Stimulated activated CD4-positive, alpha-beta T cell treated with anti-CD3 and anti-CD28 coated beads, TNF-alpha, amount 100 ng/mL, for 48 hours (primary cell): Measurements from ENCODE around the gene CZIB.
"Not testable (repeated sequence)": the region's sequence is repeated elsewhere in the genome, so short reads cannot be mapped to it uniquely, and the experiment has no call there.

Experiments used
- DNase-seq, 3 donors: peaks; one replicate each; pipeline ENCODE4 v3.0.0-alpha.2; 2020; ENCODE audit warnings: low read depth in 3 of 3

Gene CZIB

DNA sequence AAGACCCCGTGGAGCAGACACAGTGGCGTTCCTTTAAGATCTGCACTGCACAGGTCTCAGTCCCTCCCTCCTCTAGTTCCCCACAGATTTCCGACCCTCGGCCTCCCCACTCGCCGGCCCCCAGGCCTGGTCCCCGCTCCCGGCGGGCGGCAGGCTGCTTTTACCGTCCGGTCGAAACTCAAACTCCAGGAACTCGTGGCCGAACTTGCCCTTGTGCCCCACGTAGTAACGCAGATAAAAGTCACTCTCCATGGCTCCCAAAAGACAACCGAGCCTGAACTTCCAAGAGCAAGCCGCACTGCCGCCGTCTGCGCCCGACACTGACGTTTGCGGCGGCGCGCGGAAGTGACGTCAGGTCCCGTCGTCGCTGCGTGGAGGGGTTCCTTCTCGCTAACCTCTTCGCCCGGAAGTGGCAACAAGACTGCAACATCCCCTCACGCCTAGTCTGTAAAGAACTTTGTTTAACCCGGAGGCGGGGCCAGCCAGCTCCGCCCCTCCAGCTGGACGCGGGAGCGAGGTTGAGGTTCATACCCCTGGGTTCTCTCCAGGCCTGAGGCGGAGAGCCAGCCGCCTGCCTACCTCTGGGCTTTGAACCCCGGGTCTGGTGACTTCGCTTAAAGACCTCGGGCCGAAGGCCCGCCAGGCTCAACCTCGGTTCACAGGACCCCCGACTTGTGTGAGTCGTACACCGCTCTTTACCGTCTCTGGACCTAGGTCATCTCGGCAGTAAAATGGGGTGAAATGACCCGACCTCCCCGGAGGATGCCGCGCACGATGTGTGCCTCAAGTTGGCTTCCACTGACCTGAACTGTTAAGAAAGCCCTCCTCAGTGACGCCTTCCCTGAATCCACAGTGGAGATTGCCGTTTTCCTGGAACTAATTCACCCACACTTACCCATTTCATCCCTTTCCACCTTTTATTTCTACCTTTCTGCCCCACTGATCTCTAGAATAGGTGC is 18.0 kb upstream of the CZIB start, which contains the start of gene MAGOH:
MAGOH (minus strand) TSS at position 322 of the 959 bp plus-strand sequence; CDS start at position 252, 70 bp downstream.
- DNase-seq, result peak; percentile 89 to 90 (median 89)

- no peak for DNase-seq
Observed at GRCh38 chr1:53237638-53238037, 17.2 kb upstream of the CZIB start.

DNA sequence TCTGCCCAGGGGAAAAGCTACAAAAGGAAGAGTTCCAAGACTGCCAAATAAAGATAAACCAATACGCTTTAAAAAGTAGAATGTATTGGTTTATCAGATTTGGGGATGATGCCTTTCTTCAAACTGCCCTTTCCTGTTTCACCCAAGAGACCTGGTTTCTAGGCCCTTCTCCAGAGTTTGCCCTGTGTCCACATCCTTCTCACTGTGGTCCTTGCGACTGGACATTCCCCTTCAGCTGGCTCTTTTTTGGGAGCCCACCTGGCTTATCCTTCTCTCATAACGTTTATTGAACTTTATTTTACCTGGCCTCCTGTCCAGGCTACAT is 490 bp upstream of the CZIB start:
- DNase-seq, result no peak

GRCh38 chr1:53219711-53220110 is 723 bp downstream of the CZIB start:
- no peak for DNase-seq

GRCh38 chr1:53218201-53218600 is 2.2 kb downstream of the CZIB start:
- DNase-seq, result no peak

DNA sequence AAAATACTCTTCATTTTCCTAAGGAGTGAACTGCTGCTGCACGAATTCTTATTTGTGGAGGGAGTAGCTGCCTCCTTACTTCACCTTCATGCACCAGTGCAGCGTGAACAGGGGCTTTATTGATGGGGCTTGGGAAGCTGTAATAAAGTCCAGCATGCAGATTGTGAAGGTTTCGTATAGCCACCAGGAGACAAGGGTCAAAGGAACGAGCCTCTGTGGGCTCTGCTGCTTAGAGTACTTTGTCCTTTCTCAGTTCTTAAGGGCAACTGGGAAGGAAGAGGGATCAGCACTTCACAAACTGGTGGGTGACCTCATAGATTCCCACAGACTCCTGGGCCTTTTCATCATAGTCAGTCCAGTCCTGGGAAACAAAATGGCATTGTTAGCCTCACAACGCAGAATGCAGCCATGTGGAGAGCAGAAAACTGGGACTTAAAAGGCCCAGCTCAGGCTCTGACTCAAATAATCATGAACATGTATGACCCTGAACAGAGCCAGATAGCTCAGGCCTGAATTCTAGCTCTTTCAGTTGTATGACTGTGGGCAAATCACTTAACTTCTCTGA is 6.0 kb downstream of the CZIB start:
- DNase-seq, result no peak

DNA sequence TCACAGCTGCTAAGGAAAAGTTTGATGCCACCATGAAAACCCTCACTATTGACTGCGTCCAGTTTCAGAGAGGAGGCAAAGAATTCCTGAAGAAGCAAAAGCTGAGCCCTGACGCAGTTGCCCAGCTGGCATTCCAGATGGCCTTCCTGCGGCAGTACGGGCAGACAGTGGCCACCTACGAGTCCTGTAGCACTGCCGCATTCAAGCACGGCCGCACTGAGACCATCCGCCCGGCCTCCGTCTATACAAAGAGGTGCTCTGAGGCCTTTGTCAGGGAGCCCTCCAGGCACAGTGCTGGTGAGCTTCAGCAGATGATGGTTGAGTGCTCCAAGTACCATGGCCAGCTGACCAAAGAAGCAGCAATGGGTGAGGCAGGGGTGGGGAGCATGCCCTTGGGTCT is 9.5 kb downstream of the CZIB start:
- DNase-seq, result no peak

- no peak for DNase-seq
Observed at GRCh38 chr1:53210352-53210751, 10.1 kb downstream of the CZIB start.

DNA sequence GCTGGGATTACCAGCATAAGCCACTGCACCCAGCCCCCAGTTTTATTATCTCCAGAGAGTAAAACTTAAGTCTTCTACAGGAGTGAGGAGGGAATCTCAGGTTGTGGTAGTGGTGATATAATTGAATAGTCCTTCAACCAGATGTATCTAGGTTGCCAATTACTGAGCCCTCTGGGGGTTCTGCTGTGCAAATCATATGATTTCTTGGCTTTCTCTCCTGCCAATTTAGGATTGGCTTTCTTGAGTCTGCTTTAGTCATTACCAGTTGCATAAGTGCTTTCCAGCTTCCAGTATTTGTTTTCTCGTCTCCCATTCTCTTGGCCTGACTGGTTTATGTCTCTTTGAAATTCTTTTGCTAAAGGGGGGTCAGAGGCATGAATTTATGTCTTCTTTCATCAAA is 12.7 kb downstream of the CZIB start:
- no peak for DNase-seq

DNA sequence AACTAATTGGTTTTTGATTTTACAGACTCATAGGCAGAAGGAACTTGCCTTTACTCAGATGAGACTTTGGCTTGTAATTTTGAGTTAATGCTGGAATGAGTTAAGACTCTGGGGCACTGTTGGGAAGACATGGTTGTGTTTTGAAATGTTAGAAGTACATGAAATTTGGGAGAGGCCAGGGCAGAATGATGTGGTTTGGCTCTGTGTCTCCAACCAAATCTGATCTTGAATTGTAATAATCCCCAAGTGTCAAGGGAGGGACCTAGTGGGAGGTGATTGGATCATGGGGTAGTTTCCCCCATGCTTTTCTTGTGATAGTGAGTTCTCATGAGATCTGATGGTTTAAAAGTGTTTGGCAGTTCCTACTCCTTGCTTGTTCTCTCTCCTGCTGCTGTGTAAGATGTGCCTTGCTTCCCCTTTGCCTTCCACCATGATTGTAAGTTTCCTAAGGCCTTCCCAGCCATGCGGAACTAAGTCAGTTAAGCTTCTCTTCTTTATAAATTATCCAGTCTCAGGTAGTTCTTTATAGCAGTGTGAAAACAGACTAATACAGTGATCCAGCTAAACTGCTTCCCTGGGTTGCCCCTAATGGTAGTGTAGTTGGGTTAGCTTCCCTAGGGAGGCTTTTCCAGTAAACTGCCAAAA is 13.6 kb downstream of the CZIB start:
- DNase-seq, result no peak

GRCh38 chr1:53206083-53206685 is 14.2 kb downstream of the CZIB start:
- not testable (repeated sequence) for DNase-seq

DNA sequence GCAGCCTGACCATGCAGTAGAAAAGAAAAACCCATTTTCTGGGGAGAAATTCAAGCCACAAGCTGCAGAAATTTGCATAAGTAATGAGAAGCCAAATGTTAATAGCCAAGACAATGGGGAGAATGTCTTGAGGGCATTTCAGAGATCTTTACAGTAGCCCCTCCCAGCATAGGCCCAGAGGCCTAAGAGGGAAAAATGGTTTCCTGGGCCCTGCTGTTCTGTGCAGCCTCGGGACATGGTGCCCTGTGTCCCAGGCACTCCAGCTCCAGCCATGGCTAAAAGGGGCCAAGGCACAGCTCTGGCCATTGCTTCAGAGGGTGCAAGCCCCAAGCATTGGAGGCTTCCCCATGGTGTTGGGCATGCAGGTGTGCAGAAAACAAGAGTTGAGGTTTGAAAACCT is 14.9 kb downstream of the CZIB start:
- DNase-seq, result not testable (repeated sequence)

- DNase-seq, result no peak
Observed at GRCh38 chr1:53203466-53203865, 17.0 kb downstream of the CZIB start.

- DNase-seq, result no peak
Observed at GRCh38 chr1:53198241-53198651, 22.2 kb downstream of the CZIB start.

DNA sequence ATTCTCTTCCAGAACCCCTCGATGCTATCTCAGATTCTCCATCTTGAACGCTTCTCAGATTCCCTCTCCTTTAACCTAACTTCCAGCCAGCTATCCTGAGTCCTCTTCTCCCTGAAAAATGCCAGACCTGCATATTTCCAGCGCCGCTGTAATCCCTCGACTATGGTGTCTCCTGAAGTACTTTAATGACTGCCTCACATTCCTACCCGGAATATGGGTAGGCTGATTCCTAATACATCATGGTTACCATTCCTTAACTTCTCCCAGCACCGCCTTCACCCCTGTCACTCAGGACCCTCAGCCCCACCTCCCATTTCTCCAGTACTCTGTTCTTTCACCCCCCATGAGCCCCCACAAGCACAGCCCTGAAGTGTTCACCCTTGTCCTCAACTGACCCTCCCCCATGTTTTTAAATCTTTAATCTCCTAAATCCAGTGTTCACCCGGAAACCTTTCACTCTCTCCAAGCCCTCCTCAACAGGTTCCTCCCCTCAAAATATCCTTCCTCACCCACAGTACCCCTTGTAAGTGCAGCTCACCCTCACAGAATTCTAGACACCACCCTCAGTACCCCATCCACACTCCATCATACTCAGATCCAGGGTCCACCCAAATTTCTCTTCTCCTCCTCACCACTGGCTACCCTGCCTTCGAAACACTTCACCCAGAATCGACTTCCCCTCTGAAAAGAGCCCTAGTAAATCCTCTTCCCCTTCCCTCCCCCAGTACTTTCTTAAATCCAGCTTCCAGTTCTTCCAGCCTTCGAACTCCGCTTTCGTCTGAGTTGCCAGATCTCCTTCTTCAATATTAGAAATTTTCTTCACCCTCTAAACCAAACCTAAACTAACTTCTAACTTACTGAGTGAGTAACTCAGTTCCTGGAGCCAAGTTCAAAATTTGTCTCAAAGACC is 22.9 kb downstream of the CZIB start:
- DNase-seq, result no peak

GRCh38 chr1:53196485-53197290 is 23.7 kb downstream of the CZIB start, which contains the start of gene CPT2:
TSS of gene CPT2 (plus strand) at chr1:53196824. CDS start at chr1:53196944, 120 bp downstream.
- DNase-seq, result peak; percentile 78 to 93 (median 87)

GRCh38 chr1:53196017-53196484 is 24.4 kb downstream of the CZIB start:
- DNase-seq, result no peak

- DNase-seq, result no peak
Observed at GRCh38 chr1:53195246-53196016, 25.0 kb downstream of the CZIB start.

GRCh38 chr1:53190210-53190611 is 30.2 kb downstream of the CZIB start:
- DNase-seq, result no peak
